CD4-positive, alpha-beta T cell treated with Interleukin-15 for 4 hours (primary cell): ENCODE measurements around the gene LBH.

Experiments used
- DNase-seq: peaks from one replicate; pipeline ENCODE4 v3.0.0-alpha.2; 2020; ENCODE audit warnings: low spot score

Gene LBH

DNA sequence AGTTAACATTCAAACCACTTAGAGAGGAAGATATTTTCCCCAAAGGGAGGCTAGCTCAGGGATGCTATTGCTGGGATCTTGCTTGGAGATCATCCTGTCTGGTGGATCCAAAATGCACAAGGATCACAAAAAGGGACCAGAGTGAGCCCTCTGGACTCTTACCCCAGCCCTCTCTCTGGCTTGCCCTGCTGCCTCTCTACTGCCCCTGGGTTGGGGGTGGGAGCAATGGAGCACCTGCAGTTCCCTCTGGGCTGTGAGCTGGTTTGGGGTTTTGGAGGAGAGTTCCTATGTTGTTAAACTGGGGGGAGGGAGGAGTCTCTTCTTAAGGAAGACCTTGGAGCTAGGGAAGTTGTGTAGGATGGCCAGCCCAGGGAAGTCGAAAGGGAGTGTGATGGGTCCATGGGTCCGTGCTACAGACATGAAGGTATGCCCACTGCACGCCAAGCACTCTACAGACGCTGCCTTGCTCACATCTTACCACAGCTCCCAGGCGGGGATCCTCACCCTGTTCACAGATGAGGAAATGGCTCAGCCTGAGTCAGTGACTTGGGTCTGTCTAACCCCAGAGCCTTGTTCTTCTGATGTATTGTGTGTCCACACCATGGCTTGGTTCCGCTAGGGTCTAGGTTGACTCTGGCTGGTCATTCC, 3.8 kb downstream of the LBH start:
- peak; percentile 61 for DNase-seq

DNA sequence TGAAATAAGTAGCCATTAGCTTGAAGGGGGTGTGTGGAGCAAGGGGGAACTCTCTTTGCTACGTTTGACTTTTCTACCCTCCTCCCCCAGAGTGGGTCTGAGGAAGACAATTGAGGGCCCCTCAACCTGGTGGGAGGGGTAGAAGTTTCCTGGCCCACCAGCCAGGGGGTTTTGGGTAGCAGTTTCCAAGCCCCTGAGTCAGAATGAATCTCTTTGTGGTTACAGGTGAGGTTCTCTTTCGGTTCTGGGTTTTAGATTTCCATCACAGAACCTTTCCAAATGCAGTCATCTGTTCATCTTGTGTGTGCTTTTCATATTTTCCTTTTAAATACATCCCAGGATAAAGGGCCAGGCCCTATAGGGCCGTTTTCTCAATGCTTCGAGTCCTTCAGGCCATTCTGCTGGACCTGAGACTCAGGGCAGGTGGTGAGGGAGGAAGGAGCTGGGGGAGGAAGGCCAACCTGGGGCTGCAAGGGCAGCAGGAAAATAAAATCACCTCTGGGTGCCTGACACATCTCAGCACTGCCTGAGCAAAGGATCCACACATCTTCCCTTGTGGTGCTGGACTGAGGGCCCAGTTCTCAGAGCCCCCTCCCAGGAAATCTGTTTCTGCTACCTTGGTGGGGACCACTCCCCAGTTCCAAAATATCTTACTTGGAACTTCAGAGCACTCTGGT, 4.7 kb downstream of the LBH start:
- peak; percentile 43 for DNase-seq

DNA sequence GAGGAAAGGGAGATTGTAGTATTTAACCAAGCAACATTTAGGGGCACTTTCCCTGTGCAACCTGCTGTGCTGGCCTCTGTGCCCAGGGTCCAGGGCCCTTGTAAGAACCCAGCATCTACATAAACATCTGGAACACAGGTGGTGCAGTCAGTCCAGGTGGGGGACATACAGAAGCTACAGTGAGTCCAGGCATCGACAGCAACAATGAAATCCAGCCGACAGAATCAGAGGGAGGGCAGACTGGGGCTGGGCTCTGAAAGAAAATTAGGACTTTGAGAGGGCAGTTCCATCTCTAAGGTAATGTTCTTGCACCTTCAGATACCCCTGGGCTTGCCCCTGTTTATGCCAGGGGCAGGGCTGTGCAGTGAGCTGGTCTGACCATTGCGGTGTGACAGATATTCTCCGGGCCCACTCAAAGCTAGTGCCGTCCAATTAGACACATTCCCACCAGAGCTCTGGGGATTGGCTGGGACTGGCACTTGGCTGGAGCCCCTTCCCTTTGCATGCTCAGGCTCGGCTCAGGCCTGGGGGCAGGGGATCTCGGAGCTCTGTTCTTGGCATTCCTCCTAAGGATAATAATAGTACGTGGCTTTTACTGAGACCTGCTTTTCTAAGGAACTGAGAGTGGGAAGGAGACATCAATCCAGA, 5.4 kb downstream of the LBH start:
- DNase-seq = no peak

DNA sequence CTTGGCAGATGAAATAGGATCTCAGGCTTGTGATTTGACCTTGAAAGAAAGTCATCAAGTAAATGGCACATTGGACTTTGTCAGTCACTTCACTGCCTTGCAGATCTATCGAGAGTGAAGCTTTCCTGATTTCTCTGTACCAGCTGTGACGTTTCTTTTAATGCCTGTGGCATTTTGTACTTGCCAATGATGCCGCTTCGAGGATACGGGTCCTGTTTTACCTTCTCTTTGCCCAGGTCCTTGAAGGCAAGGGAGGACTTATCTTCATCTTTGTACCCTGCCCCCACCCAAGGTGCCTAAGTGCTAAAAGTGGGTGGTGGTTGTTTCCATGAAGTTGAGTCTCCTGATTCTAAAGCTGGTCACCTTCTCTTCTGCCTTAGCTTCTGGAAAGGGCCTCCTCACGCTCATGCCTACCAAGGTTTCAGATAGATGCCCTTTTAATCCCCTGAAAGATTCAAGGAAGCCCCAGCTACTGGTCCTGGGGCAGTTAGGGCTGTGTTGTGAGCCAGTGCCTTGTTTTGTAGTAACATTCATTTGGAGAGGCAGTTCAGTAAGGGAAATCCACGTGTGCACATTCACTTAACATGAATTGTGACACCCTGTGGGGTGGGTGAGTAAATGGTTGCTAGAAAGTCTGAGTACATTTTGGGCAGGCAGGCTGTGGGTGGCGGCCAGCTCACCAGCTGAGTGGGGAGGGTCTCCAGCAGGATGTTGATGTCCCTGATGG, 6.1 kb downstream of the LBH start:
- no peak for DNase-seq

DNA sequence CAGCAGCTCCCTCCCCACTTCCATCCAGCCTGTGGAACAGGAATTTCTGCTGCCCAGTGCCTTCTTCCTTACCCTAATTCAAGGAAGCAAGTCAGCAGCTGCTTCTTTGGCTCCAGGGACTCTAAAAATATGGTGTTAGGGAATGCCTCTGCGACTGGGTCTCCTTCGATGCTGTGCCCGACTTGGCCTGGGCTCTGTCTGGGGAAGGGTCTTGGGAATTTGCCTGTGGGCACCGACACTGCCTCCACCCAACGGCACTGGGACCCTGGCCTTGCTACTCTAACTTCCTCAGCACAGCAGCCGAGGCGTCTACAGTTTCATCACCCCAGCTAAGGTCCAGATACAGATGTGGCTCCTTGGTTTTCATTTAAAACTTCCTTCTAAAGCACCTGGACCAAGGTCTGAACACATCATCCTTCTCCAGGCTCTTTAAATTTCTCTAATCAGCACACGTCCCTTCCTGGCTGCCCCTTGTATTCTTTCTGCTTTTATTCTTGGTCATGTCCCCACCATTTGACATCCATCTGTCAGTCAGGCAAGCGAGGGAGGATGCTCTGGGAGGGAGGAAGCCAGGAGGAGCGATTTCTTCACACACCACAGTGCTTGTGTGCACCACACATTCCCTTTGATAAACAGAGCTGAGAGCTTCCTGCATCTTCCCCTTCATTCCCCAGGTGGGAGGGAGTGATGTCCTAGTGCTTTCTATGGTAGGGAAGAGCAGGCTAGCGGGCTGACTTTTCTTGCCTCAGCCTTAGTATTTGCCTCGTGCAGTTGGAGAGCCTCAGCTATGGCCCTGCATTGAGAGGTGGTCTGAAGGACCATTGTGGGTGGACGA, 6.8 kb downstream of the LBH start:
- no peak for DNase-seq

DNA sequence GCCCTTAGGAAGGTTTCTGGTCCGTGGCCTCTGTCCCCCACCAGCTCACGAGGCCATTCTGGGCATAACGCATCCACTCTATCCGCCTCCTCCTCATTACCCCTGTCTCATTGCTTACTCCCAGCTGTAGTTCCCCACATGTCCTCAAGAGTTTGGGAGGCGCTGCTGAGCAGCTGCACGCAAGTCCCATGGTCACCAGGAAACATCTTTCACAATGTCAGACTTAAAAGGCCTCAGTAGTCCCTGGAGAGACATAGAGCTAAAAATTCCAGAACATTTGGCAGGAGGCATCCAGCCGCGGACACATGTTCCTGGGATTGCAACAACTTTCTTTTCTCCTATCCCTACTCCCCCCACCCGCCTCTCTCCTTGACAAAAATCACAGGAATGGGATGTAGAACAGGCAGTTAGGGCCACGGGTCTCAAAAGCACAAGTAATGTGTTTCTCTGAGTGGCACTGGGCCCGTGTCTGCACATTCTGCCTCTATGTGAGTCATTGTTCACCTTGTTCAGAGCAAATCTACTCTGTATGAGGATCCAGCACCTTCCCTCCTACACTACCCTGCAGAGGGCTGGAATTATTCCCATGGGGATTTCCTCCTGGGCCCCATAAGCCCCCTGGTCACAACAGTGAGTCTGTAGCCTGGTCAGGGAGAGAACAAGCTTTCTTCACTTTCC, 8.1 kb downstream of the LBH start:
- peak; percentile 81 for DNase-seq

DNA sequence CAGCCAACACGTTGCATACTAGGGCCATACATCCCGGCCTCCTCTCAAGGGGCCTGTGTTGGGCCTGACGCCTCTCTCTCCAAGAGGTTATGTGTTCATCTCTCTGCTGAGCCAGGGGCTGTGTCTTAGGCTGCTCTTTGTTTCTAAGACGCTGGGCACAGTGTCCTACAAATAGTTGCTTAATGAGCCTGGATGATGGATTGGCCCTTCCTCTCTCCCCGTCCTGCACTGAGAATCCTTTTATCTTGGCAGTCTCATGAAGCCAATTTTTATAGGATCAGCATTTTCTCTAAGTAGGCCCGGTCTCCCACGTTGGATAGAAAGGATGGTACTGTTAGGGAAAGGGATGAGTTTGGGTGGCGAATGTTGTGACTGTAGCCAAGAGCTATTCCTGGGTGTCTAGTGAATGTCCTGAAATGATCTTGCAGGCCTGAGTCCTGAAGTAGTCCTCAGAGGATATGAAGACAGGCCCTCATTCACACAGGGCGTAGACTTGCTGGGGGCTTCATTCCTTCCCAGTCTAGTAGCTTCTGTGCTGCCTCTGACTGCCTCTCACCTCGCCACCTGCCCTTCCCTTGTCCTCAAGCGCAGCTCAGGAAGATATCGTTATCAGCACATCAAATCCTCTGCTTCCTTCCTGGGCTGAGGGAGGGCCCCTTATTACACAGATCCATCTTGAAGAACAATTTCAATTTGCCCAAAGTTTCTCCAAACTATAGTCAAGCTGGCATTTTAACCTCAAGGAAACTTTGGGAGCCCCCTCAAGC, 8.8 kb downstream of the LBH start:
- no peak for DNase-seq

DNA sequence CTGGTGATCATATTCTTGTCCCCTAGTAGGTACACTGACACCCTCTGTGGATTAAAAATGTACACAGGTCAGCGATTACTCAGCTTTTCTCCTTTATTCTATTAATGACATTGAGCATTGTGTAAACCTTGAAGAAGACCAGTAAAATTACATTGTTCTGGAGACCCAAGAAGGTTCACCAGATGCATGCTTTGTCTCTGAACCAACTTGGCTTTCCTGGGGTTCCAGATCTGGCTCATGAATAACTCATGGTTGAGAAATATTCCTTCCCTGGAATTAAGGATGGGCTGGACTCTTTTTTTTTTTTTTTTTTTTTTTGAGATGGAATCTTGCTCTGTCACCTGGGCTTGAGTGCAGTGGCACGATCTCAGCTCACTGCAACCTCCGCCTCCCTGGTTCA, 11.9 kb downstream of the LBH start:
- DNase-seq = no peak

DNA sequence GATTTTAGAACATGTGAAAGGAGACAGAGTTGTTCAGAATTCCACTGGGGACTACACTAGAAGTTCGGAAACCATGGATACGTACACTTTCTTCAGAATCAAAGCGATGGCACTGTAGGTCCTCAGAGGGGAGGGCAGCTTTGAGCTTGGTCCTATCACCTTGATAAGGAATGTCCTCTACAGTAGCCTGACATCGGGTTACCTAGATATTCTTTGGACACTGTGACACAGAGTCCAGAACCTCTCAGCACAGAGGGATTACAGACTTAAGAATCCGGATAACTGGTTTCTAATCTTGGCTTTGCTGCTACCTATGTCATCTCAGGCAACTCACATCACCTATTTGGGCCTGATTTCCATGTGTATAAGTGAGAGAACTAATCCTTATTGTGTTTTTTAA, 14.0 kb downstream of the LBH start:
- DNase-seq = no peak

DNA sequence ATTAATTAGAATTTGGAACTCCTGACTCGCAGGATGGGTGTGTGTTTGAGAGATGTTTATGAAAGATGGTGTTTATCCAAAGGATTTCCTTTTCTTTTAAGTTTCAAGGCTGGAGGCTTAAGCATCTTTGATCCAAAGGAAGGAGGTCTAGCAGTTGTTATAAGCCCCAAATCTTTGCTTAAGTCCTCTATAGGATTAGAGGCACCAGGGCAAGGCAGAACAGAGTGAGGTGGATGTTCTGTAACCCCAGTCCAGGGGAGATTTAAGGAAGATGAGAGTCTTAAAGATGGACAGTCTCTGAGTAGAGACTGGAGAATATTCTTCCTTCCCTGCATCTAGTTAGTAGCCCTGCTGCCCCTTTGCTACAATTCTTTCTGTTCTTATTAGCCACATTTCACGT, 17.5 kb downstream of the LBH start:
- DNase-seq = no peak

DNA sequence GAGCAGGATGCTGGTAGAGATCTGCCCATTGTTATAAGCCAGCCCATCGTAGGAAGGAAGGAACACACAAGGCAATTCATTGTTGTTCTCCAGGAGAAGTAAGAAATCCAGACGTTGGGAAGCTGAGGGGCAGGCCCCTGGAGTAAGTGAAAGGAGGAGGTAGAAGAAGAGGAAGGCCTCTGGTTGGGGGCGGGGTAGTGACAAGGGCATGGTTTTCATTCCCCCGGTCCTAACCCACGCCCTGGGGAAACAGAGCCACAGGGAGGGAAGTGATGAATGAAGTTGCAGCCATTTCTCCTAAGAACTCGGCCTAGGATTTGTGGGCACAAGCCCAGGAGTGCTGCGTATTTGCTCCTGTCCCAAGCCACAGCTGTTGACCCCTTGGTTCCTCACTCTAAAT, 18.0 kb downstream of the LBH start:
- no peak for DNase-seq

DNA sequence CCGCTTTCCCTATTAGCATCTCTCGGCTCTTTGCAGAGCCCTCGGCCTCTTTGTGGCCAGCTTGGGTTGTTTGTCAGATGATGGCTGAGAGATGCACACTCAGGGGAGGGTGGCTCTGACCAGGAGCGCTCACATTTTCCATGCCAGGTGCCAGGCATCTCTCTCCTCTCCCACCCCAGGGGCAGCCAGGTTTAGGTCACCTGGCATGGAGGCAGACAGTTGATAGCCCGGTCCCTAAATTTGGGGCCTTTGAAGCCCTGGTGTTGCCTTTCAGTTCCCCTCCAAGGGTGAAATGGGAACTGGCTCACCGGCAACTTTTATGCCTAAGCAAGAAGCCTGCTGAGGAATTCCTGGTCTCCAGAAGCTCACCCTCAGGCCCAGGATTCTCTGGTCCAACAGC, 19.1 kb downstream of the LBH start:
- no peak for DNase-seq

DNA sequence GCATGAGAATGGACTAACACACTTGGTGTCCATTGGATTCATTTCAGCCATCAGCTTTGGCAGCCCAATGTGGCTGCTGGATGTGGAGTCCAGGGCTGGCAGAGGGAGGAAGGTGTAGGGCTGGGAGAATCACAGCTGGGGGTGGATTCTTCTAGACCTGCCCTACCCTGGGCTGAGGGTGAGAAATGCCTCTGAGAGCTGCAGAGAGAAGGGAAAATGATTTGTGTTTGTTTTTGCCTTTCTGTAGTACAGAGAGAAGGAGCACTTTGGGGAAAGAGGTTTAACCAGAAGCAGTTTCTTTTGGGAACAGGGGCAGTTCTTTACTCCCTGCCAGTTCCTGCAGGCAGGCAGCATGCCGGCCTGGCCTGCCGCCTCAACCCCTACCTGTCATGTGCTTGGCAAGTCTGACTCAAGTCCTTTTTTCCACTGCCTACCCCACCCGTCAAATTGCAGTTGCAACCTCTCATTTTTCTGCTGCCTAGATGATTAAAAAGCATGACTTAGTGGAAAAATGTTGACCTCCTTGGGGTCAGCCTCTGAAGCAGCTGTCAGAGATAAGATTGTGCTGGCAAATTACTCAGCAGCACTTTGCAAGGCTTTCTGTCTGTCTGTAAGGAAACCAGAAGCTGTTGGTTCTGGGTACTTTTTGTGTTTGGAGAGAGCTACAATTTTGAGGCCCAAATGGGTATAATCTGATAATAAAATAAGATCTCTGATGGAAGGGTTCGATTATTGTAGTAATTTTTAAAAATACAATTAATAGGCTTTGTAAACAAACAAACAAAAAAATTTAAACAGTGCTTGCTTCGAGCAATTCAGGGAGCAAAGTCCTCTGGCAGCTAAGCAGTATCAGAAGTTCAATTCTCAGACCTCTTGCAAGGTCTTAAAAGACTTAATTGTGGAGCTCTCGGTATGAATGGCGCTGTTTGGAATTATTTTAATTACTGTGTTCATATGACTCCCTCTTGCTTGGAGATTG, 21.7 kb downstream of the LBH start:
- peak; percentile 69 for DNase-seq

DNA sequence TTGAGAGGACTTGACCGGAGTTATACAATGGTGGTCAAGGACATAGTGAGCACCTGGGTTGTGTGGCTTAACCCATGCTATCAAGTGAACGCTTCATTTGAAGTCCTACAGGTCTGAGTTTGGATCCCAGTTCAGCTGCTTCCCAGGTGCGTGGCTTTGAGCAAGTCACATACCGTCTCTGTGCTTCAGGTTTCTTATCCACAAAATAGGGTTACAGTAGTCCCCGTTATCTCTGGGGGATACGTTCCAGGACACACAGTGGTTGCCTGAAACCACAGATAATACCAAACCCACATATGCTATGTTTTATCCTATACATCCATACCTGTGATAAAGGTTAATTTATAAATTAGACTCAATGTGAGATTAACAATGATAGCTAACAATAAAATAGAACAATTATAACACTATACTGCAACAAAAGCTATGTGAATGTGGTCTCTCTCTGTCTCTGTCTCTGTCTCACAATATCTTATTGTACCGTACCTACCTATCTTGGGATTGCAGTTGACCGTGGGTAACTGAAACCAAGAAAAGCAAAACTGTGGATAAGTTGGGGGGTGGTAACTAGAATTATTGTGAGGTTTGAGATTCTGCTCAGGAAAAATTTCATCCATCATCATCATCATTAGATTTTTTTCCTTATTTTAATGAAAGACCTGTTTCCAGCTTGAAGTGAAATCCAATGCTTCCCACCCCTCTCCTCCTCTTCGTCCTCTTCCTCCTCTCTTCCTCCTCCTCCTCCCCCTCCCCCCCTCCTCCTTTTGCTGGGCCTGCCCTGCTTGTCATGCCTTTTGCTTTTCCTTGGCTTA, 22.7 kb downstream of the LBH start:
- DNase-seq = no peak

DNA sequence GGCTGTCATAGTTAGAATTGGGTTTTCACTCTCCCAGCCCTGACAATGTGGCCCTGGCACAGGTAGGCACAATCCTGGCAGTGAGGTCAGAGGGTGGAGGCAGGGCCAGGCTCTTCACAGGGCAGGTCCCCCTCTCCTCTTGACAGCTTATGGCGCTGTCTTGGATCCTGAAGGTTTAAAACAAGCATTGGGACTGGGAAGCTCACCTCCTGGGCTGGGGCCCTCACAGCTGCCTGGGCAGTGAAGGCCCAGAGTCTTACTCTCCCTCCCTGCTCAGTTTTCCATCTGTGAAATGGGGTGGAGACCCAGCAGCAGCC, 23.3 kb downstream of the LBH start:
- DNase-seq = no peak

DNA sequence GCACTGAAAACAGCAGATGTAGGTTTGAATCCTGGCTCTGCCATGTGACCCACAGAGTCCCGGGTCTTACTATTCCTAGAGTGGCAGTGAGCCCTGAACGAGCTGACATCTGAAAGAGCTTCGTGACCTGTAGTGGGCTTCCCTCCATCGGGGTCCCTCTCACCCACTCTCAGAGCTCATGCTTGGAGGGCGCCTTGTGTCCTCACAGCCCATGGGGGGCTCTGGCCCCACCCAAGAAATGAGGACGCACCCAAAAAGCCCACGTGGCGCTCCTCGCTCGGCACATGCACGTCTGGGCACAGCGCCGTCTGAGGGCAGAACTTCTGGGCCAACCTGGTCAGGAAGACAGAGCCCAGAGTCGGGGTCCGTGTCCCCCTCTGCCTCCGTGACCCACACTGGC, 23.7 kb downstream of the LBH start:
- DNase-seq = no peak

DNA sequence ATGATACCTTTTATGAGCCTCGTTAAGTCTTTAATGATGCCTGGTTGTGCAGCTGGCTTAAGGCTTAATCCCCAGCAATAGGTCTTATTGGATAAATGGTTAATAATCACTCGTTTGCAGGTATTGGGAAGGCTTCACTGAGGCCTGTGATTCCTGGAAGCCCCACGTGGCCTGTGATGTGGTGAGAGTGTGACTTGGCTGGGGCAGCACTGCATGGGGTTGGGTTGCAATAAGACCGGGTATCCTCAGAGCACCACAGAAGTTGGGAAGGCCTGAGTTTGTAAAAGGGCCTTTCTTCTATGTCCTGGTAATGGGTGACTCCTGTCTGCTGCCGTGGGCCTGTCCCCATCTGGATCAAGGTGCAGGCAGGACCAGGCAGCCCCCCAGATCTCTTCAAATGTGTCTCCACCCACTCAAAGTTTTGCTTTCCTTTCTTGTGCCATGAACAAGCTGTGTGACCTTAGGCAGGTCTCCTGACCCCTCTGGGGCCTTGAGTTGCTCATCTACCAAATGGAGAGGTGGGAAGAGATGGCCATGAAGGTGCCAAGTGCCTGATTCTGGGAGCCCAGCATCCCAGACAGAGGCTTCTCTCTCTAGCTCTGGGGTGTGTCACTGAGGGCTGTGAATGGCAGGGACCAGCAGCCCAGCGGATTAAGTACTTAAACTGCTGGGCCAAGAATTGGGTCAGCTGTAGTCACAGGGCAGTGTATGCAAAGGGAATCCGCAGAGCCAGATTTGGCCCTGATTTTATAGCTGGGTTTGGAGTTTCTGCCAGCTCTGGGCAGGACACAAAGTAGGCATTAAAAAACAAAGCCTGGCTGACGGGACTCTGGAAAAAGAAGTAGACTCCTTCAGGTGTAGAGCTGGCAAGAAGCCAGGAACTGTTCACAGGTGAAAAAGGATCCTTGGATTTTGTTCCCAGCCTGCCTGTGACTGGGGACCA, 24.4 kb downstream of the LBH start:
- no peak for DNase-seq
